ENCODE measurements around the gene GREB1L.

DNA sequence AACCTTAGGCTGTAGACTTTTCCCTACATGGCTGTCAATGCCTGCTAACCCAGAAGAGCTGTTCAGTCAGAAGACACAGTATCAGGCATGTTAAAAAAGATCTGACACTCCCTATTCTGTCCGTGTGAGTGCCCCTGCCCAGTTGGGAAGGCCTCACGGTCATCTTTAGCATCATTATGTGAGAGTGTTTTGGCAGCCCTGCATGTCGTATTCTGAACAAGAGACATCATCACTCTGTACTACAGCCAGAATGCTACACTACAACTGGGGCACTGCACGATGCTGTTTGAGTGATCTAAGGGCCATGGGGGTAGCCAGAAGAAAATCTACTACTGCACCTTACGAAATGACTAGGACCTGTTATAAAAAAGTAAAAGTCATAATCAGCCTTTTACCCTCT, 67.2 kb downstream of the GREB1L start:
- TF ChIP-seq, protein P1, sequence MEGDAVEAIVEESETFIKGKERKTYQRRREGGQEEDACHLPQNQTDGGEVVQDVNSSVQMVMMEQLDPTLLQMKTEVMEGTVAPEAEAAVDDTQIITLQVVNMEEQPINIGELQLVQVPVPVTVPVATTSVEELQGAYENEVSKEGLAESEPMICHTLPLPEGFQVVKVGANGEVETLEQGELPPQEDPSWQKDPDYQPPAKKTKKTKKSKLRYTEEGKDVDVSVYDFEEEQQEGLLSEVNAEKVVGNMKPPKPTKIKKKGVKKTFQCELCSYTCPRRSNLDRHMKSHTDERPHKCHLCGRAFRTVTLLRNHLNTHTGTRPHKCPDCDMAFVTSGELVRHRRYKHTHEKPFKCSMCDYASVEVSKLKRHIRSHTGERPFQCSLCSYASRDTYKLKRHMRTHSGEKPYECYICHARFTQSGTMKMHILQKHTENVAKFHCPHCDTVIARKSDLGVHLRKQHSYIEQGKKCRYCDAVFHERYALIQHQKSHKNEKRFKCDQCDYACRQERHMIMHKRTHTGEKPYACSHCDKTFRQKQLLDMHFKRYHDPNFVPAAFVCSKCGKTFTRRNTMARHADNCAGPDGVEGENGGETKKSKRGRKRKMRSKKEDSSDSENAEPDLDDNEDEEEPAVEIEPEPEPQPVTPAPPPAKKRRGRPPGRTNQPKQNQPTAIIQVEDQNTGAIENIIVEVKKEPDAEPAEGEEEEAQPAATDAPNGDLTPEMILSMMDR (conservative IDR thresholded peaks at IDR 0.05), result no peak
- TF ChIP-seq ZFX (IDR thresholded peaks at IDR 0.05), result no peak
